Loucy (cell line): ENCODE results near the gene PCGF2.
A peak's percentile ranks its signal among the peaks of the same experiment; 100 is the strongest.

Experiments
- H2AFZ ChIP-seq: fragments of 200-600 bp; sonication (generic); 2 replicates; pipeline ENCODE4 v1.6.0; 2016; ENCODE audit warnings: antibody characterized with exemption, mild to moderate bottlenecking, low read length, moderate library complexity
- H3F3A ChIP-seq: fragments of 200-600 bp; 2 replicates; pipeline ENCODE4 v1.6.0; 2016; ENCODE audit warnings: antibody characterized with exemption, low read depth, mild to moderate bottlenecking
- H3K27me3 ChIP-seq: fragments of 200-600 bp; sonication (generic); 2 replicates; pipeline ENCODE4 v1.6.1; 2014; ENCODE audit warnings: low read length, mild to moderate bottlenecking; ENCODE audit not compliant: insufficient read depth, poor library complexity, severe bottlenecking
- H3K36me3 ChIP-seq: fragments of 200-600 bp; sonication (generic); 2 replicates; pipeline ENCODE4 v1.6.1; 2016; ENCODE audit warnings: low read length; ENCODE audit not compliant: insufficient read depth
- H3K4me1 ChIP-seq: fragments of 200-600 bp; sonication (generic); 2 replicates; pipeline ENCODE4 v1.5.1; 2014; ENCODE audit warnings: low read length, mild to moderate bottlenecking; ENCODE audit not compliant: insufficient read depth, poor library complexity, severe bottlenecking
- H3K4me2 ChIP-seq: fragments of 200-600 bp; sonication (generic); 2 replicates; pipeline ENCODE4 v1.6.0; 2014; ENCODE audit warnings: antibody characterized with exemption, low read length, low read depth, mild to moderate bottlenecking; ENCODE audit not compliant: poor library complexity, severe bottlenecking
- H3K4me3 ChIP-seq: fragments of 200-600 bp; sonication (generic); 2 replicates; pipeline ENCODE4 v1.5.1; 2014; ENCODE audit warnings: low read length, mild to moderate bottlenecking, mixed read lengths; ENCODE audit not compliant: poor library complexity, severe bottlenecking
- H3K79me2 ChIP-seq: fragments of 200-600 bp; sonication (generic); 2 replicates; pipeline ENCODE4 v1.6.1; 2014; ENCODE audit warnings: low read length; ENCODE audit not compliant: insufficient read depth
- H3K9ac ChIP-seq: fragments of 200-600 bp; sonication (generic); 2 replicates; pipeline ENCODE4 v1.6.0; 2014; ENCODE audit warnings: mild to moderate bottlenecking, low read depth, low read length, moderate library complexity; ENCODE audit not compliant: poor library complexity, severe bottlenecking
- H3K9me2 ChIP-seq: fragments of 200-600 bp; sonication (generic); replicated peaks from 2 replicates; pipeline ENCODE4 v1.6.1; 2016; ENCODE audit warnings: low read depth, low read length, mixed read lengths
- H3K9me3 ChIP-seq: fragments of 200-600 bp; sonication (generic); 2 replicates; pipeline ENCODE4 v1.6.1; 2014; ENCODE audit warnings: mild to moderate bottlenecking, antibody characterized with exemption, low read length, low read depth; ENCODE audit not compliant: insufficient read depth
- H4K20me1 ChIP-seq: fragments of 200-600 bp; sonication (generic); 2 replicates; pipeline ENCODE4 v1.6.0; 2014; ENCODE audit warnings: antibody characterized with exemption, low read length, mild to moderate bottlenecking; ENCODE audit not compliant: insufficient read depth, poor library complexity, severe bottlenecking
- EZH2phosphoT487 ChIP-seq: fragments of 200-600 bp; IDR thresholded peaks from 2 replicates; pipeline ENCODE4 v1.6.1; 2018; ENCODE audit warnings: antibody characterized with exemption, mild to moderate bottlenecking, moderate library complexity, borderline replicate concordance
- TF ChIP-seq, protein P1 (sequence below): fragments of 200-600 bp; sonication (generic); conservative IDR thresholded peaks from 2 replicates; pipeline ENCODE4 v1.5.1; 2014; ENCODE audit warnings: mild to moderate bottlenecking, antibody characterized with exemption, low read length

Gene PCGF2

GRCh38 chr17:38730526-38731379, 17.4 kb downstream of the PCGF2 start:
- no peak for TF ChIP-seq EZH2phosphoT487
- TF ChIP-seq, protein P1, sequence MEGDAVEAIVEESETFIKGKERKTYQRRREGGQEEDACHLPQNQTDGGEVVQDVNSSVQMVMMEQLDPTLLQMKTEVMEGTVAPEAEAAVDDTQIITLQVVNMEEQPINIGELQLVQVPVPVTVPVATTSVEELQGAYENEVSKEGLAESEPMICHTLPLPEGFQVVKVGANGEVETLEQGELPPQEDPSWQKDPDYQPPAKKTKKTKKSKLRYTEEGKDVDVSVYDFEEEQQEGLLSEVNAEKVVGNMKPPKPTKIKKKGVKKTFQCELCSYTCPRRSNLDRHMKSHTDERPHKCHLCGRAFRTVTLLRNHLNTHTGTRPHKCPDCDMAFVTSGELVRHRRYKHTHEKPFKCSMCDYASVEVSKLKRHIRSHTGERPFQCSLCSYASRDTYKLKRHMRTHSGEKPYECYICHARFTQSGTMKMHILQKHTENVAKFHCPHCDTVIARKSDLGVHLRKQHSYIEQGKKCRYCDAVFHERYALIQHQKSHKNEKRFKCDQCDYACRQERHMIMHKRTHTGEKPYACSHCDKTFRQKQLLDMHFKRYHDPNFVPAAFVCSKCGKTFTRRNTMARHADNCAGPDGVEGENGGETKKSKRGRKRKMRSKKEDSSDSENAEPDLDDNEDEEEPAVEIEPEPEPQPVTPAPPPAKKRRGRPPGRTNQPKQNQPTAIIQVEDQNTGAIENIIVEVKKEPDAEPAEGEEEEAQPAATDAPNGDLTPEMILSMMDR, result no peak
- peak overlapping the region; percentile 78 for H3K4me3 ChIP-seq
- peaks cover 43% of the 10 kb centered on the region for H3K4me1 ChIP-seq
- H3F3A ChIP-seq, result no peaks in the 10 kb centered on the region; the same call in 1 of the 2 replicates
- H3K36me3 ChIP-seq, result peaks cover 2% of the 10 kb centered on the region; the same call in 1 of the 2 replicates
- H3K9ac ChIP-seq, result peak overlapping the region; percentile 74
- no peaks in the 10 kb centered on the region for H3K27me3 ChIP-seq
- peak overlapping the region; percentile 97 for H3K4me2 ChIP-seq
- peak overlapping the region; percentile 94 for H2AFZ ChIP-seq
- H4K20me1 ChIP-seq, result peaks cover 7% of the 10 kb centered on the region
- H3K9me2 ChIP-seq, result no peaks in the 10 kb centered on the region
- no peaks in the 10 kb centered on the region for H3K9me3 ChIP-seq
- peaks cover 19% of the 10 kb centered on the region for H3K79me2 ChIP-seq

DNA sequence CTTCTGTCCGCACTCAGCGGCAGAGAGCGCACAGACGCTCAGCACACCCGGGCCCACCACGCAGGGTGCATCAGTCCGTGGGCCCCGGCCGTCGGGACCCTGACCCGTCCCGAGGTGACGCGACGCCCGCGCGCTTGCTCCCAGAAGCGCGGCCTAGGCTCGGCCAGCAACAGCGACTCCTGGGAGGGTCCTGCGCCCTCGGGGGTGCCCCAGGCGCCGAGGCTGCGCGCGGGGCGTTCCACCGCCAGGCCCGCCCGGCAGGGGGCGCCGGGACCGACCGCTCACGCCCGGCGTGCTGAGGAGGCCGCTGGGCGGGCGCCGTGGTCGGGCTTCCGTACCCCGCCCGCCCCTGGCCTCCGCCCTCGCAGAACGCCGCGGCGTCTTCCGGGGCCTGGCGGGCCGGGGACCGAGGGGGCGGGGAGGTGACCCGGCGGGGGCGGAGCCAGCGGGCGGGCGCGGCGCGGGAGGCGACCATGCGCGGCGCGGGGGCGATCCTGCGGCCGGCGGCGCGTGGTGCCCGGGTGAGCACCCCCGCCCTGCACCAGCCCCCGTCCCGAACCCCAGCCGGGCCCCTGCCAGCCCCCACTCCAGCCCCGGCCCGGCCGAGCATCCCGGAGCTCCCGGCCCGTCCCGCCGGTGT, 18.1 kb downstream of the PCGF2 start, which contains the start of gene CISD3:
Gene CISD3 (plus strand): TSS at position 456 of the 640 bp plus-strand sequence. CDS start 18 bp downstream, at position 474.
- Histone ChIP-seq H3K4me1 (peaks cover 43% of the 10 kb centered on the region), H2AFZ (peak within 1 kb of the TSS; percentile 94), H3F3A (no peaks in the 10 kb centered on the region; the same call in 1 of the 2 replicates), H3K9me3 (no peaks in the 10 kb centered on the region), H3K9me2 (no peaks in the 10 kb centered on the region), H3K9ac (peak within 1 kb of the TSS; percentile 85), H3K4me3 (peak within 1 kb of the TSS; percentile 78), H3K79me2 (peaks cover 19% of the 10 kb centered on the region), H3K36me3 (no peaks in the 10 kb centered on the region; the same call in 1 of the 2 replicates), H3K4me2 (peak within 1 kb of the TSS; percentile 97), H4K20me1 (peaks cover 5% of the 10 kb centered on the region), H3K27me3 (no peaks in the 10 kb centered on the region)
- TF ChIP-seq, protein P1, result peak; percentile 55
- TF ChIP-seq EZH2phosphoT487, result no peak

DNA sequence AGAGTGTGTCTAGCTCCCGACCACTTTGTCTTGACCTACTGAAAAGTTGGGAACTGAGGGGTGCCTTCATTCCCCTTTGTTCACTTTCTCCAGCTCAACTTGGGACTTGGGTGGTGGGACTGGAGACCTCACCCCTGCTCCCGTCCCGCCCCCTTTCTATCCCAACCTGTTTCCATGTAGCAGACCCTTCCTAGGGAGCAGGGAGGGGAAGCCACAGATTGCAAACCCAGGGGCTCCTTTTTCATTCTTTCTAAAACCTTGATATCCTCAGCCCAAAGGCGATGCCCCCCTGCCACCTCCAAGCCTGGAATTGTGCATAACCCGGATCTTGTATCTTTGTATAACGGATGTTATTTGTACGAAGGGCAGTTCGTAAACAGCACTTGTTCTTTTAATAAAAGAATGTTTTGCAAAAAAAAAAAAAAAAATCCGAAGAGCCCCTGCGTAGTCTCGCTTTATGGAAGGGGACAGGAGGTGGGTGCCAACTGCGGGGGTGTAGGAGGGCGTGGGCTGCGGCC, 18.7 kb downstream of the PCGF2 start:
- peak overlapping the region; percentile 96 for H3K4me2 ChIP-seq
- peaks cover 5% of the 10 kb centered on the region for H4K20me1 ChIP-seq
- no peaks in the 10 kb centered on the region for H3K9me2 ChIP-seq
- TF ChIP-seq, protein P1, result no peak
- TF ChIP-seq EZH2phosphoT487, result no peak
- H3K79me2 ChIP-seq, result peaks cover 19% of the 10 kb centered on the region
- peak overlapping the region; percentile 76 for H3K4me3 ChIP-seq
- H3F3A ChIP-seq, result no peaks in the 10 kb centered on the region
- H3K9me3 ChIP-seq, result no peaks in the 10 kb centered on the region
- H3K27me3 ChIP-seq, result no peaks in the 10 kb centered on the region
- H3K4me1 ChIP-seq, result peaks cover 43% of the 10 kb centered on the region
- H3K9ac ChIP-seq, result peak overlapping the region; percentile 85
- peak overlapping the region; percentile 66; the same call in 1 of the 2 replicates for H2AFZ ChIP-seq
- no peaks in the 10 kb centered on the region; the same call in 1 of the 2 replicates for H3K36me3 ChIP-seq
